GM21367 (cell line): Measurements from ENCODE around the gene ARMC3.
"Not testable (repeated sequence)": the region's sequence is repeated elsewhere in the genome, so short reads cannot be mapped to it uniquely, and the experiment has no call there.

Experiments used
- ATAC-seq: cut with Tn5 transposase; IDR thresholded peaks from one replicate; pipeline ENCODE4 v1.9.1; 2021; ENCODE audit not compliant: unreplicated experiment

ARMC3 gene

GRCh38 chr10:23046027-23046426 is 118.2 kb downstream of the ARMC3 start:
- no peak for ATAC-seq

GRCh38 chr10:23047201-23048050 is 119.6 kb downstream of the ARMC3 start:
- no peak for ATAC-seq

- ATAC-seq: no peak
These were observed 120.3 kb downstream of the ARMC3 start for GRCh38 chr10:23048191-23048590.

- ATAC-seq: no peak
These were observed 123.4 kb downstream of the ARMC3 start for GRCh38 chr10:23051278-23051677.

- ATAC-seq: no peak
These were observed 124.0 kb downstream of the ARMC3 start for GRCh38 chr10:23051855-23052331.

- ATAC-seq: no peak
These were observed 125.2 kb downstream of the ARMC3 start for GRCh38 chr10:23053036-23053435.

- no peak for ATAC-seq
These were observed 127.8 kb downstream of the ARMC3 start for GRCh38 chr10:23055424-23056185.

- ATAC-seq: no peak
These were observed 128.3 kb downstream of the ARMC3 start for GRCh38 chr10:23056186-23056579.

GRCh38 chr10:23058366-23058765 is 130.5 kb downstream of the ARMC3 start:
- no peak for ATAC-seq

- no peak for ATAC-seq
These were observed 133.1 kb downstream of the ARMC3 start for GRCh38 chr10:23060918-23061317.

DNA sequence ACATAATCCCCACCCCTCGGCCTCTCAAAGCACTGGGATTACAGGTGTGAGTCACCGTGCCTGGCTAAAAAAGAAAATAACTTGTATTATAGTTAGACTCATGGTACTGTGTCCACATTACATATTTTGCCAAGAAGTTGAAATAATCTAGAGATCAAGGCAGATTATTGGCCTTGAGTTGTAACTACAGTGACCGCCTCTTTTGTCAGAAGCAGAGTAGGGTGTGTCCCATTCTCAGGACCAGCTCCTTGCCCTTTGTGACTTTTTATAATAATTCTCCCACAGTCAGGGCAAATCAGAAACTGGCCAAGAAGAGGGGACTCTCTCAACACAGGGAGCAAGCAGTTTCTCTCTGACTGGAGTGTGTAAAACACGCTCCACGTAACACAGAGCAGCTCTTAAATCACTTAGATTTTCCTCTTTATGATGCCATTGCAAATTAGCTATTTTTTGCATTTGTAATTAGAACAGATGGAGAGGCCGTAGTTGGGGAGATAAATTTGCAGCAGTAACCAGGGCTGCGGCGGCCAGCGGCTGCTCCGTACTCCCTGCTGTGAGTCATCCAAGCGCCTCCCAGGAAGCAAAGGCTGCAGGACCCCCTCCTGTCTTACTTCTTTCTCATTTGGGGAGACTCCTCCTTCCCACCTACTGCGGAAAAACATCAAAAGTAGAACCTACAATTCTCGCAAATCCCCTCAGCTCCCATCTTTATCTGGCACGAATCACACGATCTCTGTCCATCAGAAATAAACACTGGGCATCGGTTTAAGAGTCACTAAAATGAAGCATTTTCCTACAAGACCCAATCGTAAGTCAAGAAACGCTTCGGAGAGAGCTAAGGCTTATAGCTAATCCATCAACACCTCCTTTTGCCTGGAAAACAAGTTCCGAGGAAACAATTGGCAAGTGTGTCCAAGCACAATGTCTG is 135.5 kb downstream of the ARMC3 start:
- ATAC-seq: no peak

- no peak for ATAC-seq
These were observed 136.3 kb downstream of the ARMC3 start for GRCh38 chr10:23063973-23064812.

DNA sequence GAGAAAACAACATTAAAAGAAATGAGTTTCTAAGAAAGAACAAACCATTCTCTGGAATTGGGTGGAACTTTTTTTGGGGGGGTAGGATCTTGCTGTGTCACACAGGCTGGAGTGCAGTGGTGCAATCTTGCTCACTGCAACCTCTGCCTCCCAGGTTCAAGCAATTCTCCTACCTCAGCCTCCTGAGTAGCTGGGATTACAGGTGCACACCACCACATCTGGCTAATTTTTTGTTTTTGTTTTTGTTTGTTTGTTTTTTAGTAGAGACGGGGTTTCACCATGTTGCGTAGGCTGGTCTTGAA is 136.9 kb downstream of the ARMC3 start:
- not testable (repeated sequence) for ATAC-seq

GRCh38 chr10:23065181-23065948 is 137.5 kb downstream of the ARMC3 start:
- ATAC-seq: no peak

DNA sequence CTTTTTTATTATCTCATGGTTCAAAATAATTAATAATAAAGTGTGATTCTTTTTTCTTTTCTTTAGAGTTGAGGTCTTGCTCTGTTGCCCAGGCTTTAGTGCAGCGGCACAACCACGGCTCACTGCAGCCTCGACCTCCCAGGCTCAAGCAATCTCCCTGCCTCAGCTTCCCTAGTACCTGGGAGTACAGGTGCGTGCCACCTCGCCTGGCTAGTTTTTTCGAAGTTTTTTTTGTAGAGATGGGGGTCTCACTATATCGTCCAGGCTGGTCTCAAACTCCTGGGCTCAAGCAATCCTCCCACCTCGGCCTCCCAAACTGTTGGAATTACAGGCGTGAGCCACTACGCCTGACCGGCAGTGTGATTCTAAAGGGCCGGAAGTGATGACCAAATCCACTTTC is 139.5 kb downstream of the ARMC3 start:
- no peak for ATAC-seq

DNA sequence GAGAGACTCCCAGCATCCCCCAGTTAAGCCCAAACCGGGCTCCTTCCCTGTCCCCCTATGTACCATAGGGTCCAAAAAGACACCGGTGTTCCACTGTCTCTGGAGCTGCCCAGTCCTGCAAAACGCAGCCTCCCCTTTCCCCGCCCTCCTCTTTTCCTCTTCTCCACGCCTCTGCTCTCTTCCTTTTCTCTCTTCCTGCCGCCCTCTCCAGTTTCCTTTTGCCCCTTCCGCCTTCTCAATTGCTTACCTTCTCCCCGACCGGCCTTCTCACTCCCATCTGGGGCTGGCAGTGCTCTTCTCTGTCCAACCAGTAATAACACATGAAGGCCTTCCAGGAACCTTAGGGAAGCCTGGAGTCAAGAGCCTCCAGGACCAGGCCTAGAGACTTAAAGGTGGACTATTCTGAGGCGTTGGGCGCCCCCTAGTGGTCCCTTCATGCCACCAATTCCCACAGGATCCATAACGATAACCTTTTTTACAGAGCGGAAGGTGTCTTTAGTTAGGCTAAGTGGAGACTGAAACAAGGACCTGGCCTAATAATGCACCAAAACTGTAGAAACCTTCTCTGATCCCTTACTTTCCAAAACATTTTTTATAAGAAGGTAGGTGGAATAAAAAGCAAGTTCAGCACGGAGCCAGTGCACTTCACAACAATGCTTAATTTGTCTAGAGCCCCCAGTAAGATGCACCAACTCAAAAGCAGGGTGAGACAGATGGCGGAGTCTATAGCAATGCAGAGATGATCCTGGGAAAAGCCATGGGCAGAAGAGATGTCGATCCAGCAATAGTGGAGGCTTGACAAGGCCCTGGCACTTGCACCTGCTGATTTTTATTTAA is 140.3 kb downstream of the ARMC3 start:
- ATAC-seq: no peak

- ATAC-seq: no peak
These were observed 141.4 kb downstream of the ARMC3 start for GRCh38 chr10:23069019-23069815.
